ENCODE data around the gene SHB. TPM values are rescaled to one million over a fixed set of nuclear protein-coding genes. Genes with fewer than 3 reads are reported as not detected.

The SHB gene
- polyA plus RNA-seq, 1 donor (not counting 4 experiments of a cell fraction or from before 2014, with no cell fraction given) = 10.9 TPM

DNA sequence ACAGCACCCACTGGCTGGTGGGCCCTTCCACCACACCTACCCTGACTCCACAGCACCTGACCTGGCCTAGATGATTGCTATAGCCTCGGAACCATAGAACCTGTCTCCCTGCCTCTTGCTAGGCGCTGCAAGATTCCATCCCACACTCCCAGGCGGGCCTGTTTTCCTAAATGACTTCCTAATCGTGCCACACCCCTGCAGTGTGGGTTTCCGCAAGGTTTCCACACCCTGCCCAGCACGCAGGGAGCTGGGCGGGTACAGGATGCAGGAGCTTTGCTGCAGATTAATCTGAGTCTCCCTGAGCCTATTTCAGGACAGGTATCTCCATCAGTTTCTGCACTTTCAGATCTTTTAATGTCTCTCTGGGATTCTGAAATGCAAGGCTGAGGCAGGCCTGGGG is 62.9 kb downstream of the SHB start:
- Histone ChIP-seq H4K20me1 (ENCODE audit: control insufficient read depth, extremely low read depth, insufficient read depth, low read length) (no peaks in the 10 kb centered on the region), H3K36me3 (ENCODE audit: control insufficient read depth in 2 of 2, extremely low read depth in 1 of 2, insufficient read depth in 2 of 2, low read length in 2 of 2) (peaks cover 7 to 8% of the 10 kb centered on the region in 2 experiments), H3K27ac (ENCODE audit: control insufficient read depth, insufficient read depth, low read length) (peak overlapping the region; percentile 70), H3K9ac (ENCODE audit: control insufficient read depth, extremely low read depth, insufficient read depth, low read length) (peak overlapping the region; percentile 47), H2AFZ (ENCODE audit: control insufficient read depth, low read length) (no peak overlapping the region), H3K9me1 (ENCODE audit: control insufficient read depth, extremely low read depth, insufficient read depth, low read length) (peaks cover 2% of the 10 kb centered on the region), H3K27me3 (ENCODE audit: control insufficient read depth, extremely low read depth, insufficient read depth, low read length) (no peaks in the 10 kb centered on the region), H3K4me1 (ENCODE audit: control insufficient read depth, extremely low read depth, insufficient read depth, low read length) (peaks cover 55% of the 10 kb centered on the region), H3K9me3 (ENCODE audit: control insufficient read depth, low read depth, low read length) (no peaks in the 10 kb centered on the region), H3K4me3 (ENCODE audit: control insufficient read depth in 2 of 3, extremely low read depth in 1 of 3, insufficient read depth in 2 of 3, low read depth in 1 of 3, low read length in 3 of 3) (peak overlapping the region in 1 of 3 experiments; percentile 22), H3K4me2 (ENCODE audit: control insufficient read depth, extremely low read depth, insufficient read depth, low read depth, low read length) (peak overlapping the region; percentile 71), H3K79me2 (ENCODE audit: control insufficient read depth, insufficient read depth, low read length) (peaks cover 70% of the 10 kb centered on the region)
- DNase-seq (ENCODE audit: low read depth, low spot score) (no peak), FAIRE-seq (peak; percentile 43)
- dilution Hi-C loops (cut with MboI; ENCODE audit: extremely low pct_ligation_motif_present, low sequenced_read_pairs) = no loop called here
- TF ChIP-seq EZH2 (IDR thresholded peaks at IDR 0.05; ENCODE audit: low read length) = no peak
- TF ChIP-seq, protein P1, sequence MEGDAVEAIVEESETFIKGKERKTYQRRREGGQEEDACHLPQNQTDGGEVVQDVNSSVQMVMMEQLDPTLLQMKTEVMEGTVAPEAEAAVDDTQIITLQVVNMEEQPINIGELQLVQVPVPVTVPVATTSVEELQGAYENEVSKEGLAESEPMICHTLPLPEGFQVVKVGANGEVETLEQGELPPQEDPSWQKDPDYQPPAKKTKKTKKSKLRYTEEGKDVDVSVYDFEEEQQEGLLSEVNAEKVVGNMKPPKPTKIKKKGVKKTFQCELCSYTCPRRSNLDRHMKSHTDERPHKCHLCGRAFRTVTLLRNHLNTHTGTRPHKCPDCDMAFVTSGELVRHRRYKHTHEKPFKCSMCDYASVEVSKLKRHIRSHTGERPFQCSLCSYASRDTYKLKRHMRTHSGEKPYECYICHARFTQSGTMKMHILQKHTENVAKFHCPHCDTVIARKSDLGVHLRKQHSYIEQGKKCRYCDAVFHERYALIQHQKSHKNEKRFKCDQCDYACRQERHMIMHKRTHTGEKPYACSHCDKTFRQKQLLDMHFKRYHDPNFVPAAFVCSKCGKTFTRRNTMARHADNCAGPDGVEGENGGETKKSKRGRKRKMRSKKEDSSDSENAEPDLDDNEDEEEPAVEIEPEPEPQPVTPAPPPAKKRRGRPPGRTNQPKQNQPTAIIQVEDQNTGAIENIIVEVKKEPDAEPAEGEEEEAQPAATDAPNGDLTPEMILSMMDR (optimal IDR thresholded peaks at IDR 0.05 in 1 of 3, IDR thresholded peaks at IDR 0.05 in 1 of 3, conservative IDR thresholded peaks at IDR 0.05 in 1 of 3; ENCODE audit: extremely low read depth in 1 of 3, insufficient read depth in 2 of 3, low read length in 3 of 3) = no peak

DNA sequence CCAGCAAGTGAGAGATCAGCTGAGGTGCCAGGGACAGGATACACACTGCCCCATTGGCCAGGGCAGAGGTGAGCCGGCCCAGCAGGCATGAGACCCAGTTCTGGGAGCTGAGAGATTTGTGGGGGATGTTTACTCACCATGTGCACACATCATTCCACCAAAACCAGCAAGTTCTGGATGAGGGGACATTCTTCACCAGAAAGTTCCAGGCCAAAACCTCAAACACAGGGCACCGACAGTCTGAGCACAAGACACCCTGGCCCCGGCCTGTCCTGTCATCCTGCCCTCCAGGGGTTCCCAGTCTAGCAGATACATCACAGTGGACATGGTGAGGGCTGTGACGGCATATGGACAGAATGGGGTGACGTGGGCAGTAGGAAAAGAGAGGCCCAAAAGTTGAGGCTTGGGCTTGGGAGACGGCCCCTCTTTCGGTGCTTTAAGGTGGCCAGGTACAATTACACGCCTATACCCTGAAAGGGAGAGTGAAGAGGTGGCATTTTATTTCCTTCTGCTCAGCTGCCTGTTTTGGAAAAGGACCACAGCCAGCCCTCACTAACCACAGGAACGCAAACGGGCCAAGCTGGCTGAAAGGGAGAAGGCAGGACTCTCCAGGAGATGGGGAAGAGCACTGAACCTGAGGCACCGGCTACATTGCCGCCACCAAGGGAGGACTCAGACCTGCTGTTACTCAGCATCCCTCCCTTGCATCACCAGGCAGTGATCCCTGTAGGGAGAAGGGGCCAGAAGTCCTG is 64.0 kb downstream of the SHB start:
- dilution Hi-C loops (cut with MboI; ENCODE audit: extremely low pct_ligation_motif_present, low sequenced_read_pairs) = no loop called here
- no peak overlapping the region for H3K27ac ChIP-seq (ENCODE audit: control insufficient read depth, insufficient read depth, low read length)
- H3K9me1 ChIP-seq (ENCODE audit: control insufficient read depth, extremely low read depth, insufficient read depth, low read length) = peaks cover 4% of the 10 kb centered on the region
- TF ChIP-seq EZH2 (IDR thresholded peaks at IDR 0.05; ENCODE audit: low read length) = no peak
- TF ChIP-seq, protein P1 (optimal IDR thresholded peaks at IDR 0.05 in 1 of 3, IDR thresholded peaks at IDR 0.05 in 1 of 3, conservative IDR thresholded peaks at IDR 0.05 in 1 of 3; ENCODE audit: extremely low read depth in 1 of 3, insufficient read depth in 2 of 3, low read length in 3 of 3) = no peak
- H2AFZ ChIP-seq (ENCODE audit: control insufficient read depth, low read length) = no peak overlapping the region
- no peaks in the 10 kb centered on the region for H3K27me3 ChIP-seq (ENCODE audit: control insufficient read depth, extremely low read depth, insufficient read depth, low read length)
- H3K4me1 ChIP-seq (ENCODE audit: control insufficient read depth, extremely low read depth, insufficient read depth, low read length) = peaks cover 56% of the 10 kb centered on the region
- H3K36me3 ChIP-seq (ENCODE audit: control insufficient read depth in 2 of 2, extremely low read depth in 1 of 2, insufficient read depth in 2 of 2, low read length in 2 of 2) = peaks cover 7 to 15% of the 10 kb centered on the region in 2 experiments
- no peak overlapping the region for H3K4me3 ChIP-seq (ENCODE audit: control insufficient read depth in 2 of 3, extremely low read depth in 1 of 3, insufficient read depth in 2 of 3, low read depth in 1 of 3, low read length in 3 of 3)
- H3K9ac ChIP-seq (ENCODE audit: control insufficient read depth, extremely low read depth, insufficient read depth, low read length) = no peak overlapping the region
- H3K9me3 ChIP-seq (ENCODE audit: control insufficient read depth, low read depth, low read length) = no peaks in the 10 kb centered on the region
- H3K4me2 ChIP-seq (ENCODE audit: control insufficient read depth, extremely low read depth, insufficient read depth, low read depth, low read length) = no peak overlapping the region
- DNase-seq (ENCODE audit: low read depth, low spot score) = no peak
- peaks cover 68% of the 10 kb centered on the region for H3K79me2 ChIP-seq (ENCODE audit: control insufficient read depth, insufficient read depth, low read length)
- H4K20me1 ChIP-seq (ENCODE audit: control insufficient read depth, extremely low read depth, insufficient read depth, low read length) = no peaks in the 10 kb centered on the region
- FAIRE-seq = no peak
